ENCODE measurements around the gene FBF1. TPM values are rescaled to one million over a fixed set of nuclear protein-coding genes. Genes with fewer than 3 reads are reported as not detected.
"Not testable (repeated sequence)": the region's sequence is repeated elsewhere in the genome, so short reads cannot be mapped to it uniquely, and the experiment has no call there.

Gene FBF1
- polyA plus RNA-seq, 6 donors from 2014 or later = 1.5 to 5.0 (median 2.9) TPM

- peak in 1 of 2 donors; percentile 12 for ATAC-seq (ENCODE audit: low read depth in 2 of 2)
- Mint-ChIP-seq H3K36me3 (no peaks in the 10 kb centered on the region), H3K27me3 (peaks cover 0 to 32% (median 10%) of the 10 kb centered on the region in 3 donors), H3K4me1 (peaks cover 20 to 31% (median 23%) of the 10 kb centered on the region in 3 donors), H3K27ac (peak overlapping the region; percentile 41 to 90 (median 71)), H3K9me3 (no peaks in the 10 kb centered on the region), H3K4me3 (peak overlapping the region; percentile 76 to 92 (median 86))
- DNase-seq = no peak
These were observed 63.7 kb downstream of the FBF1 start for GRCh38 chr17:75876938-75877751.

DNA sequence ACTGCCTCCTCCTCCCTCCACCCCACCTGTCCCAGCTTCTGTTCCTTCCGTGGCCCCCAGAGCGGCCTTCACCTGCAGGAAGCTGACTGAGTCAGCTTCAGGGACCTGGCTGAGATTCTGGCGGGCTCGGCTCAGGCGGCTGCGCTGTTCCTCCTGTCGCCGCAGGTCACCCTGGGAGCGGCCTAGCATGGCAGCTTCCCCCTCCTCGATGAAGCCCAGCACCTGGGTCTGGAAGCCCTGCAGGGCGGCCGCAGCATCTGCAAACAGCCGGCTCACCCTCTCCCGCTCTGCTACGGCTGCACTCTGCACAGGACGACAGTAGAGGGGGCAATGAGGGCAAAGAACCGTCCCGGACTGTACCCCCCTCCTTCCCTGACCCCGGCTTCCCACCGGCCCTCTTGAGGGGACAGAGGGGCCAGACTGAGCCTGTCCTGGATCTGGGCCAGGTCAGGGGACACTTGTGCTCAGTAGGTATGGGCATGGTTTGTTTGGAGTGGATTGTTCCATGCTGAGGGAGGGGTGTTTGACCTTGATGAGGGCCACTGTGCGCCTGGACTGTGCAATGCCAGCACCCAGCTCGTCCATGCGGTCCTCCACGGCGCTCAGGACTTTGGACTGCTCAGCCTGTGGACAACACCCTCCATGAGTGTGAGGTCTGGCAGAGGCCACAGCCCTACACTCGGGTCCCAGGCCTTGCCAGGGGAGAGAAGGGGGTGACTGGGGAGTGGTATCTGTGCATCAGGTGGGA, 64.5 kb downstream of the FBF1 start:
- DNase-seq = peak; percentile 67
- Mint-ChIP-seq H3K27ac (peak overlapping the region in 4 of 6 donors; percentile 53 to 97 (median 71)), H3K4me1 (peaks cover 20 to 31% (median 23%) of the 10 kb centered on the region in 3 donors), H3K9me3 (no peaks in the 10 kb centered on the region), H3K4me3 (peak overlapping the region; percentile 76 to 92 (median 86)), H3K27me3 (peaks cover 0 to 32% (median 10%) of the 10 kb centered on the region in 3 donors), H3K36me3 (no peaks in the 10 kb centered on the region)
- peak; percentile 66 to 72 for ATAC-seq (ENCODE audit: low read depth in 2 of 2)

DNA sequence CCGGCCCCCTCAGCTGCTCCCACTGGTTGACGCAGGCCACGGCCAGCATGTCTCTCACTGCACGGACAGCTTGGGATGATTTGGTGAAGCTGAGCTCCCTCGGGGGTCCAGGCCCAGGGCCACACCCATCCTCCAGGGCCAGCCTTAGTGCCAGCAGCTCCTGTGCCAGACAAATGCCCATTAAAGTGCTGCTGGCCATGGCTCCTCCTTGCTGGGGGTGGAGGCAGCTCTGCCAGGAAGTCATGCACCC, 65.0 kb downstream of the FBF1 start:
- Mint-ChIP-seq H3K4me3 (peak overlapping the region; percentile 76 to 92 (median 86)), H3K9me3 (no peaks in the 10 kb centered on the region), H3K27ac (peak overlapping the region in 3 of 6 donors; percentile 57 to 97 (median 63)), H3K36me3 (no peaks in the 10 kb centered on the region), H3K27me3 (peaks cover 0 to 31% (median 10%) of the 10 kb centered on the region in 3 donors), H3K4me1 (peaks cover 20 to 31% (median 23%) of the 10 kb centered on the region in 3 donors)
- ATAC-seq (ENCODE audit: low read depth in 2 of 2) (no peak), DNase-seq (no peak)

- Mint-ChIP-seq H3K9me3 (no peaks in the 10 kb centered on the region), H3K27me3 (peaks cover 0 to 26% (median 10%) of the 10 kb centered on the region in 3 donors), H3K4me3 (peak overlapping the region in 5 of 8 donors; percentile 16 to 92 (median 76)), H3K36me3 (no peaks in the 10 kb centered on the region), H3K4me1 (peaks cover 20 to 31% (median 23%) of the 10 kb centered on the region in 3 donors), H3K27ac (peak overlapping the region in 1 of 6 donors; percentile 63)
- no peak for DNase-seq
- no peak for ATAC-seq (ENCODE audit: low read depth in 2 of 2)
These were observed 65.5 kb downstream of the FBF1 start for GRCh38 chr17:75875182-75875939.

DNA sequence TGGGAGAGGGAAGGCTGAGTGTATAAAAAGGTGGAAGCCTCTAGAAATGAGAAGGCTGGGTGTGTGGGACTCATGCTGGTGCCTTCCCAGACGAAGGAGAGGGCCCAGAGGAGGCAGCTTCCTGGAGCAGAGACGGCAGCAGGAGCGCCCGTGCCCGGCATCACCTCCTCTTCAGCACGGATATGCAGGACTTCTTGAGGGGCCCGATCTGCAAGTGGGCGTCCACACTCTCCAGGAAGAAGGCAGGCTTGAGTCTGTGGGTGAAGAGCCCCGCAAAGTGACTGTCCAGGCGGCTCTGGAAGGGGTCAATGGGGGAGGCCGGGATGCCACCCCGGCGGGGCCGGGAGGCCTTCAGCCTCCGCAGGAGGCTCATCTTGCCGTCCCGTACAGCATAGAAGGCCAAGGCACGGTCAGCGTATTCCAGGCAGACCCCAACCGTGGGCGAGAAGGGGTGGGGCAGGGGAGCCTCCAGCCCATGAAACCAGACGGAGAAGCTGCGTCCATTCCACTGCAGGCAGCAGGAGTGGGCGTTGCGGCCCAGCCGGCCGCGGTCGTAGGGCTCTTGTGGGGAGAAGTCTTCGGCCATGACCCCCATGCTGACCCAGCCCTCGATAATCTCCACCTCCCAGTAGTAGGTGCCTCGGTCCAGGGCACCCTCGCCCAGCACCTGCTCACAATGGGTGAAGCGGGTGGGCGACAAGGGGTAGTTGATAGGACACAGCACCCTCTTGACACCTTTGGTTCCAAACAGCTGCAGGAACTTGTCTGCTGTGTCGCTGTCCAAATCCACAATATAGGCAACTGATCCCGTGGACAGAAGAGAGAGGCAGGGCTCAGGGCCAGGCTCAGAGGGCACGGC, 66.3 kb downstream of the FBF1 start:
- H3K4me3 Mint-ChIP-seq = peak overlapping the region in 2 of 8 donors; percentile 32 to 81
- peaks cover 0 to 20% (median 10%) of the 10 kb centered on the region in 3 donors for H3K27me3 Mint-ChIP-seq
- DNase-seq (no peak), ATAC-seq (ENCODE audit: low read depth in 2 of 2) (no peak)
- H3K4me1 Mint-ChIP-seq = peaks cover 20 to 31% (median 23%) of the 10 kb centered on the region in 3 donors
- H3K27ac Mint-ChIP-seq = no peak overlapping the region
- H3K36me3 Mint-ChIP-seq = no peaks in the 10 kb centered on the region
- no peaks in the 10 kb centered on the region for H3K9me3 Mint-ChIP-seq

DNA sequence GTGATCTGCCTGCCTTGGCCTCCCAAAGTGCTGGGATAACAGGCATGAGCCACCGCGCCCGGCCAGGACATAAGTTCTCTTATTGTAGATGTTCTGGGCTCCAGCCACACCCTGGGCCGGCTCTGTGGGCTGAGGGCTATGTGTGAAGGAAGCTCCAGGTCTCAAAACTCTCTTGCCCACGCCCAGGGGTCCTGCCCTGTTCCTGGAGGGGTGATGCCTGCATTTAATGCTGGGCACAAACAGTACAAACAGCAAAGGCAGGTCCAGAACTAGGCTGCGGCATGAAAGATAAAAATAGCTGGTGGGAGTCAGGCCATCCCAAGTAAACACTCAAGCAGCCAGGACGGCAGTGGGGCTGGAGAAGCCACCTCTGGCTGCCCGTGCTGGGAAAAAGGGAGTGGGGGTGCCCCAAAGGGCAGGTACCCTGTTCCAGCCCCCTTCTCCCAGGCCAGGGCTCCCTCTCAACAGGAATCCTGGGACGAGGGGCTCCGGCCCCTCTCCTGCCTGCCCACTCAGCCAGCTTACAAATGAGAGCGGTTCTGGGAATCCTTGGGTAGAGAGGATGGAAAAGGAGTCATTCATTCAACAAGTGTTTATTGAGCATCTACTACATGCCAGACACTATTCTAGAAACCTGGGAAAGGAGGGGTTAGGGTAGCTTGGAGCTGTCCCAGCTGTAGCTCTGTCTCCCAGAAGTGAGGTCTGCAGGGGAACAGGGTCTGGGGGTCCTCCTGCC, 67.1 kb downstream of the FBF1 start:
- DNase-seq (no peak), ATAC-seq (ENCODE audit: low read depth in 2 of 2) (no peak)
- H3K4me1 Mint-ChIP-seq = peaks cover 20 to 26% (median 20%) of the 10 kb centered on the region in 3 donors
- H3K27me3 Mint-ChIP-seq = peaks cover 0 to 20% (median 10%) of the 10 kb centered on the region in 3 donors
- peak overlapping the region in 2 of 8 donors; percentile 47 to 81 for H3K4me3 Mint-ChIP-seq
- H3K36me3 Mint-ChIP-seq = no peaks in the 10 kb centered on the region
- peak overlapping the region in 1 of 6 donors; percentile 49 for H3K27ac Mint-ChIP-seq
- no peaks in the 10 kb centered on the region for H3K9me3 Mint-ChIP-seq

DNA sequence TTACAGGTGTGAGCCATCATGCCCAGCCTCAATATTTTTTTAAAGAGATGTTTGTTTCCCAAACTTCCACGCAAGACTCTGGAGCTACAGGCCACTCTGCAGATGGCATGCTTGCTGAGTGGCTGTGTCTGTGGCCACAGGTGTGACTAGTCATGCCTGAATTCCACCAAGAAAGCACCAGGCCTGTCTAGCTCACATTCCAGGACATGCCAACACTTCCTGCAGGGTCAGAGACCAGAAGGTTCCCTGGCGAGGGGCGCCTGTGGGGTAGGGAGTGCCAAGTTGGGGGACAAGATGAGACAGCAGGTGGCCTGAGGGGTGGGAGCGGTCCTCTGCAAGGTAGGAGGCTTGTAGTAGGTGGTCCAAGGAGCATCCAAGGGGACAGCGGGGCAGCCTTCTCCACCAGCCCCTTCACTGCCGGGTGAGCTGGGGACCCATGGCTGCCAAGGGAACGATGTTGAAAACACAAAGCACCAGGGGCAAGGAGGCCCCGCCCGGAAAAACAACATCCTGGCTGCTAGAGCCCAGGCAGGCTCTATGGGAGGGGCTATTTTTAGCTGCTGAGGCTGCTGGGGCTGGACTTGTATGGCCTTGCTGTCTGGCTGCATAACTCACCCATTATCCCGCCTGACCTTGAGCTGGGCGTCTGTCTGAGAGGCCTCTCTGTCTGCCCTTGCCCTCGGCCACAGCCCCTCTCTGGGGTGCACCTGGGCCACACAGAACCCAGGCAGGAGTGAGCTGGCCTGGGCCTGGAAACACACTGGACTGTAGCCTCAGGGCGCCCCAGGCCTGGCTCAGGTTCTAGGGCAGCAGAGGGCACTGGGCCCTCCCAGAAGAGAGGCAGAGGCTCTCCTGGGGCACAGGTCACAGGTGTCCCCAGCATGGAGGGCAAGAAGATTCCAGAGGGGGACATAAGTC, 68.1 kb downstream of the FBF1 start:
- Mint-ChIP-seq H3K9me3 (no peaks in the 10 kb centered on the region), H3K27me3 (peaks cover 0 to 17% (median 6%) of the 10 kb centered on the region in 3 donors), H3K4me1 (peaks cover 18 to 22% (median 19%) of the 10 kb centered on the region in 3 donors), H3K4me3 (peak overlapping the region in 1 of 8 donors; percentile 25), H3K27ac (peak overlapping the region in 1 of 6 donors; percentile 33), H3K36me3 (no peaks in the 10 kb centered on the region)
- DNase-seq (no peak), ATAC-seq (ENCODE audit: low read depth in 2 of 2) (no peak)

DNA sequence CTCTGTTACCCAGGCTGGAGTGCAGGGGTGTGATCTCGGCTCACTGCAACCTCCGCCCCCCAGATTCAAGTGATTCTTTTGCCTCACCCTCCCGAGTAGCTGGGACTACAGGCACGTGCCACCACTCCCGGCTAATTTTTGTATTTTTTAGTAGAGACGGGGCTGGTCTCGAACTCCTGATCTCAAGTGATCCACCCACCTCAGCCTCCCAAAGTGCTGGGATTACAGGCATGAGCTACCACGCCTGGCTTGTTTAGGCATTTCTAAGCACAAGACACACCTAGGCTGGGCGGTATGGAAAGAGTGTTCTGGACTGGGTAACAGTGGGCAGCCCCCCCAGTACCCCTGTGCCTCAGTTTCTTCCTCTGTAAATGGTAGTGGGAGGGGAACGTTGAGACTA, 70.6 kb downstream of the FBF1 start:
- H3K36me3 Mint-ChIP-seq, H3K4me1 Mint-ChIP-seq: not testable (repeated sequence)
- peak overlapping the region in 1 of 6 donors; percentile 37 for H3K27ac Mint-ChIP-seq

DNA sequence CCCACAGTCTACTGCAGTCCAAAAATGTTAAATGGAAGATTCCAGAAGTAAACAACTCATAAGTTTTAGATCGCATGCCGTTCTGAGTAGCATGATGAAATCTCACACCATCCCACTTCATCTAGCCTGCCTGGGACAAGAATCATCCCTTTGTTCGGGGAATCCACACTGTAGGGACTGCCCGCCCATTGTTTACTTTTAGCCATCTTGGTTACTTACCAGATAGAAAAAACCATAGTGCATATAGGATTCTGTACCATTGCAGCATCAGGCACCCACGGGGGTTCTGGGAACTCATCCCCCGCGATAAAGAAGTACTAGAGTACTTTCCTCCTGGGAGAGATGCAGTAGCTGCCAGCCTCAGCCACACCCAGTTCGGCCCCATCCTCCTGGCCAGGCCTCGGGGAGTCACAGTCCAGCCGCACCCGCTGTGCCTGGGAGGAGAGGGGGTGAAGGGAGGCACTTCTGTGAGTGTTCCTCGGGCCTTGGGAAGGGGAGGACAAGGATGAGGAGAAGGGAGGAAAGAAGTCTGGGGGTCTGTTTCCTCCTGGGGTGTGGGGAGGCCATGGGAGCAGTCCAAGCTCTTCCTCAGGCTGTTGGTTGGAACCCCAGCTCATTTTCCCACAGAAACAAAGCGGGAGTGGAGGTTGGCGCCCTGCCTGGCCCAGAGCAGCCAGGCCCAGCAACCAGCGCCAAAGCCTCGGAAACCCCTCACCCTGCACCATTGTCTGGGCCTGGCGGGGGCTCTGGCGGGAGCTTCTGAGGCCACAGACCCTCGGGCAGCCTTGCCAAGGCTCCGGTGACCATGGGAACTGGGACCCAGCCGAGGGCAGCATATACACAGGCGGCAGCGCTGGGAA, 71.3 kb downstream of the FBF1 start:
- no peak overlapping the region for H3K4me3 Mint-ChIP-seq

More for the DNA sequence above, 70.6 kb downstream of the FBF1 start:
- not testable (repeated sequence) for H3K27me3 Mint-ChIP-seq; DNase-seq; H3K9me3 Mint-ChIP-seq; ATAC-seq (ENCODE audit: low read depth in 2 of 2); H3K4me3 Mint-ChIP-seq

DNA sequence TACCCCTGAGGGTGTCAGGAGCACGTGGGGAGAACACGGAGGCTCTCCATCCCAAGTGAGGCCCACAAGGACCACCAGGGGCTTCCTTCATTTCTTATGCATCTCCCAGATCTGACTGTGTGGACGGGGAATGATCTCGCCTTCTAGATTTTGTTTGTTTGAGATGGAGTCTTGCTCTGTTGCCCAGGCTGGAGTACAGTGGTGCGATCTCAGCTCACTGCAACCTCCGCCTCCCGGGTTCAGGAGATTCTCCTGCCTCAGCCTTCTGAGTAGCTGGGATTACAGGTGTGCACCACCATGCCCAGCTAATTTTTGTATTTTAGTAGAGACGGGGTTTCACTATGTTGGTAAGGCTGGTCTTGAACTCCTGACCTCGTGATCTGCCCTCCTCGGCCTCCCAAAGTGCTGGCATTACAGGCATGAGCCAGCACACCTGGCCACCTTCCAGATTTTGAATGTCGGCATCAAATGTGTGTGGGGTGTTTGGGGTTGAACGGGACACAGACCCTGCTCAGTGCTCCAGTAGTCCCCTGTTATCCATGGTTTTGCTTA, 72.0 kb downstream of the FBF1 start:
- not testable (repeated sequence) for H3K27ac Mint-ChIP-seq; H3K27me3 Mint-ChIP-seq; DNase-seq; H3K9me3 Mint-ChIP-seq; H3K36me3 Mint-ChIP-seq; ATAC-seq (ENCODE audit: low read depth in 2 of 2); H3K4me3 Mint-ChIP-seq
- peaks cover 13 to 19% (median 14%) of the 10 kb centered on the region in 3 donors for H3K4me1 Mint-ChIP-seq

More for the DNA sequence above, 71.3 kb downstream of the FBF1 start:
- no peak for ATAC-seq (ENCODE audit: low read depth in 2 of 2)
- Mint-ChIP-seq H3K27me3 (no peaks in the 10 kb centered on the region), H3K9me3 (no peaks in the 10 kb centered on the region), H3K27ac (peak overlapping the region in 1 of 6 donors; percentile 65), H3K4me1 (peaks cover 6 to 12% (median 7%) of the 10 kb centered on the region in 3 donors), H3K36me3 (no peaks in the 10 kb centered on the region)
- no peak for DNase-seq

All from naive B cell (primary cell).